Progenitor cell of endocrine pancreas (in vitro differentiated cells): ENCODE data around the gene LEMD2. TPM values are rescaled to one million over a fixed set of nuclear protein-coding genes. Genes with fewer than 3 reads are reported as not detected.
"Not testable (repeated sequence)": the region's sequence is repeated elsewhere in the genome, so short reads cannot be mapped to it uniquely, and the experiment has no call there.

Experiments used
- DNase-seq: peaks from one replicate; pipeline ENCODE4 v3.0.0; 2021; ENCODE audit warnings: low spot score; ENCODE audit not compliant: unreplicated experiment
- H3K27ac Mint-ChIP-seq: 2 replicates; pipeline ENCODE4 v1.8.0; 2021; ENCODE audit warnings: mild to moderate bottlenecking, moderate library complexity, mixed read lengths
- H3K27me3 Mint-ChIP-seq: 2 replicates; pipeline ENCODE4 v1.8.0; 2021; ENCODE audit warnings: mixed read lengths
- H3K36me3 Mint-ChIP-seq: 2 replicates; pipeline ENCODE4 v1.8.0; 2022; ENCODE audit warnings: mixed read lengths; ENCODE audit not compliant: insufficient read depth
- H3K4me1 Mint-ChIP-seq: 2 replicates; pipeline ENCODE4 v1.8.0; 2021; ENCODE audit warnings: low read depth, mixed read lengths
- H3K4me3 Mint-ChIP-seq: 2 replicates; pipeline ENCODE4 v1.8.0; 2021; ENCODE audit warnings: low read depth, mild to moderate bottlenecking, moderate library complexity, mixed read lengths
- H3K9me3 Mint-ChIP-seq: 2 replicates; pipeline ENCODE4 v1.8.0; 2021; ENCODE audit warnings: low read depth, mixed read lengths
- CTCF ChIP-seq: fragments of 200-600 bp; sonication (generic); IDR thresholded peaks from one replicate; pipeline ENCODE4 v1.5.0; 2021; ENCODE audit warnings: antibody characterized with exemption, mild to moderate bottlenecking; ENCODE audit not compliant: unreplicated experiment
- total RNA-seq: library from RNA; stranded (reverse); gene quantifications from 2 replicates; pipeline ENCODE4 v1.2.1, GENCODE V29; 2021

The LEMD2 gene
- total RNA-seq, 1 donor from 2014 or later, result 69.9 TPM

GRCh38 chr6:33833599-33833998 lies 44.7 kb upstream of the LEMD2 start:
- H3K27ac Mint-ChIP-seq, result no peak overlapping the region
- no peak overlapping the region for H3K4me3 Mint-ChIP-seq
- H3K4me1 Mint-ChIP-seq, result peaks cover 5% of the 10 kb centered on the region
- peaks cover 5% of the 10 kb centered on the region for H3K9me3 Mint-ChIP-seq
- peaks cover 33% of the 10 kb centered on the region for H3K27me3 Mint-ChIP-seq
- no peaks in the 10 kb centered on the region for H3K36me3 Mint-ChIP-seq
- DNase-seq, result no peak
- TF ChIP-seq CTCF, result no peak

DNA sequence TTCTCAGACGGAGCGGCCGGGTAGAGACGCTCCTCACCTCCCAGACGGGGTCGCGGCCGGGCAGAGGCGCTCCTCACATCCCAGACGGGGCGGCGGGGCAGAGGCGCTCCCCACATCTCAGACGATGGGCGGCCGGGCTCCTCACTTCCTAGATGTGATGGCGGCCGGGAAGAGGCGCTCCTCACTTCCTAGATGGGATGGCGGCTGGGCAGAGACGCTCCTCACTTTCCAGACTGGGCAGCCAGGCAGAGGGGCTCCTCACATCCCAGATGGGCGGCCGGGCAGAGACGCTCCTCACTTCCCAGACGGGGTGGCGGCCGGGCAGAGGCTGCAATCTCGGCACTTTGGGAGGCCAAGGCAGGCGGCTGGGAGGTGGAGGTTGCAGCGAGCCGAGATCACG lies 43.9 kb upstream of the LEMD2 start:
- not testable (repeated sequence) for H3K9me3 Mint-ChIP-seq

DNA sequence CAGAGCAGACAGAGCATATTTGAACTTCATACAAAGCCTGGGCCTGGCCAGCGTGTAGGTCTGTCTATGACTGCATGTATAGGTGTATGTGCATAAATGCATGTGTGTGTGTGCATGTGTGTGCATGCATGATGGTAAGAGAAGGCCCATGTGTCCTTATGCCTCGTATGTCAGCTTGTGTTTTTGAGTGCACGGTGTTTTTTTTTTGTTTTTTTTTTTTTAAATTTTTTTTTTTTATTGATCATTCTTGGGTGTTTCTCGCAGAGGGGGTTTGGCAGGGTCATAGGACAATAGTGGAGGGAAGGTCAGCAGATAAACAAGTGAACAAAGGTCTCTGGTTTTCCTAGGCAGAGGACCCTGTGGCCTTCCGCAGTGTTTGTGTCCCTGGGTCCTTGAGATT lies 42.8 kb upstream of the LEMD2 start:
- H3K4me3 Mint-ChIP-seq, H3K27ac Mint-ChIP-seq, H3K36me3 Mint-ChIP-seq, DNase-seq, H3K9me3 Mint-ChIP-seq: not testable (repeated sequence)
- Mint-ChIP-seq H3K27me3 (peaks cover 32% of the 10 kb centered on the region), H3K4me1 (peaks cover 14% of the 10 kb centered on the region)

More for the DNA sequence above, 43.9 kb upstream of the LEMD2 start:
- H3K4me3 Mint-ChIP-seq, H3K27ac Mint-ChIP-seq, DNase-seq, H3K36me3 Mint-ChIP-seq: not testable (repeated sequence)
- Mint-ChIP-seq H3K4me1 (peaks cover 11% of the 10 kb centered on the region), H3K27me3 (peaks cover 34% of the 10 kb centered on the region)

- no peak for DNase-seq
- no peak for TF ChIP-seq CTCF
- H3K27ac Mint-ChIP-seq, result peak overlapping the region; percentile 21
- H3K4me3 Mint-ChIP-seq, result no peak overlapping the region
- peaks cover 32% of the 10 kb centered on the region for H3K27me3 Mint-ChIP-seq
- no peaks in the 10 kb centered on the region for H3K36me3 Mint-ChIP-seq
- H3K9me3 Mint-ChIP-seq, result no peaks in the 10 kb centered on the region
- H3K4me1 Mint-ChIP-seq, result peaks cover 14% of the 10 kb centered on the region
These were observed 41.8 kb upstream of the LEMD2 start for GRCh38 chr6:33830635-33831240.

DNA sequence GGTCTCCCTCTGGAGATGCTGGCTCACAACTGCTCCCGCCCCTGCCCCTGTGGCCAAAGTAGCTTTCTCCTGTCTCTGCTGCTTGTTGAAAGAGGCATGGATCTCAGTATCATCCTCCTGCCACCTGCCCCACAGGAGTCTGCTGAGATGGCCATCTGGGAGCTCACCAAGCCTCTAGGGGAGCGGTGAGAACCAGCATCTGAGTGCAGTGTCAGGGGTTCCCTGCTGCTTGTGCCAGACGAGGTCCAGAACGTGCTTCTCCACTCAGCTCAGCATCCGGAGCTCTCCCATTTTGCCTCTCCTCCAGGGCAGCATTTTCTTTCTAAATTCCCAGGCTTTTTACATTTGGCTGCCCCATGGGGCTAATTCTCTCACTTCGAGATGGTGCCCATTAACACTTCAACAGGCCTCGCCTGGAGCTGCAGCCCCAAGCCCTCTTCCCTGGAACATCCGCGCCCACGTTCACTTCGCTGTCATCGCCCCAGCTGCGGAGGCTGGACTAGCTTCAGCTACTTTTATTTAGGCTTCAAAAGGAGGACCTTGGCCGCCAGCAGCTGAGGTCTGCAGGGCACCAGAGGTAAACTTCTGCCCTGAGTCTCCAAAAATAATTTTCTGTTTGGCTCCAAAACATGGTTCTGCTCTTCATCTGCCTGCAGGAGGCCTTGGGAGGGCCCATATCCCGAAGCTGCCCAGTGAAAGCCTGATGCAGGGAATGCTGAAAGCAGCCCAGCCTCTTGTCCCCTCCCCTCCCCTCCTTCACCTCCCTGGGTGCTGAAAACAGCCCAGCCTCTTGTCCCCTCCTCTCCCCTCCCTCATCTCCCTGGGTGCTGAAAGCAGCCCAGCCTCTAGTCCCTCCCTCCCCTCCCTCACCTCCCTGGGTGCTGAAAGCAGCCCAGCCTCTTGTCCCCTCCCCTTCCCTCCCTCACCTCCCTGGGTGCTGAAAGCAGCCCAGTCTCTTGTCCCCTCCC lies 40.1 kb upstream of the LEMD2 start:
- H3K36me3 Mint-ChIP-seq, result no peaks in the 10 kb centered on the region
- no peak for TF ChIP-seq CTCF
- H3K27ac Mint-ChIP-seq, result no peak overlapping the region
- DNase-seq, result no peak
- peaks cover 14% of the 10 kb centered on the region for H3K4me1 Mint-ChIP-seq
- H3K9me3 Mint-ChIP-seq, result no peaks in the 10 kb centered on the region
- H3K4me3 Mint-ChIP-seq, result no peak overlapping the region
- H3K27me3 Mint-ChIP-seq, result peaks cover 37% of the 10 kb centered on the region

GRCh38 chr6:33828452-33828763 lies 39.5 kb upstream of the LEMD2 start:
- no peak for DNase-seq
- no peak for TF ChIP-seq CTCF
- peaks cover 14% of the 10 kb centered on the region for H3K4me1 Mint-ChIP-seq
- no peaks in the 10 kb centered on the region for H3K9me3 Mint-ChIP-seq
- no peaks in the 10 kb centered on the region for H3K36me3 Mint-ChIP-seq
- no peak overlapping the region for H3K4me3 Mint-ChIP-seq
- no peak overlapping the region for H3K27ac Mint-ChIP-seq
- H3K27me3 Mint-ChIP-seq, result peaks cover 37% of the 10 kb centered on the region
